HG02973 (cell line): Measurements from ENCODE around the gene AK1.
"Not testable (repeated sequence)": the region's sequence is repeated elsewhere in the genome, so short reads cannot be mapped to it uniquely, and the experiment has no call there.

Source experiments
- ATAC-seq: cut with Tn5 transposase; IDR thresholded peaks from one replicate; pipeline ENCODE4 v1.9.1; 2021; ENCODE audit warnings: moderate library complexity; ENCODE audit not compliant: unreplicated experiment

Gene AK1

GRCh38 chr9:127850286-127850830 lies 27.1 kb downstream of the AK1 start:
- no peak for ATAC-seq

GRCh38 chr9:127848756-127849504 lies 28.5 kb downstream of the AK1 start:
- ATAC-seq: no peak

GRCh38 chr9:127847833-127848755 lies 29.4 kb downstream of the AK1 start:
- no peak for ATAC-seq

GRCh38 chr9:127847178-127847510 lies 30.3 kb downstream of the AK1 start:
- no peak for ATAC-seq

GRCh38 chr9:127846443-127847177 lies 30.9 kb downstream of the AK1 start:
- ATAC-seq: no peak

GRCh38 chr9:127845619-127846018 lies 31.9 kb downstream of the AK1 start:
- ATAC-seq: not testable (repeated sequence)

GRCh38 chr9:127844821-127845359 lies 32.6 kb downstream of the AK1 start:
- ATAC-seq: no peak

GRCh38 chr9:127841087-127841835 lies 36.2 kb downstream of the AK1 start:
- no peak for ATAC-seq

GRCh38 chr9:127838375-127839078 lies 38.9 kb downstream of the AK1 start:
- ATAC-seq: no peak

- ATAC-seq: no peak
Observed at GRCh38 chr9:127837346-127837745, 40.1 kb downstream of the AK1 start.

GRCh38 chr9:127836561-127836960 lies 40.9 kb downstream of the AK1 start:
- not testable (repeated sequence) for ATAC-seq

- no peak for ATAC-seq
Observed at GRCh38 chr9:127835991-127836516, 41.4 kb downstream of the AK1 start.

- no peak for ATAC-seq
Observed at GRCh38 chr9:127833555-127833954, 43.9 kb downstream of the AK1 start.

GRCh38 chr9:127832248-127832647 lies 45.2 kb downstream of the AK1 start:
- no peak for ATAC-seq

GRCh38 chr9:127829205-127829906 lies 48.1 kb downstream of the AK1 start:
- ATAC-seq: no peak

- no peak for ATAC-seq
Observed at GRCh38 chr9:127828262-127829031, 49.0 kb downstream of the AK1 start.

GRCh38 chr9:127826253-127826913 lies 51.1 kb downstream of the AK1 start:
- ATAC-seq: no peak
